GM23248 (cell line): ENCODE measurements around the gene ZNF575.

Experiments used
- EZH2 ChIP-seq: fragments of 200-600 bp; sonication (generic); IDR thresholded peaks from 2 replicates; pipeline ENCODE4 v1.6.1; 2018; ENCODE audit warnings: antibody characterized with exemption, mild to moderate bottlenecking; ENCODE audit not compliant: insufficient read depth, poor library complexity, severe bottlenecking
- EZH2phosphoT487 ChIP-seq: fragments of 200-600 bp; sonication (generic); IDR thresholded peaks from 2 replicates; pipeline ENCODE4 v1.6.1; 2018; ENCODE audit warnings: antibody characterized with exemption, moderate library complexity, mild to moderate bottlenecking, low read depth; ENCODE audit not compliant: insufficient read depth

- TF ChIP-seq EZH2phosphoT487 (no peak), EZH2 (no peak)
Observed at GRCh38 chr19:43503501-43504425, 29.2 kb upstream of the ZNF575 start.
